RKO (cell line): ENCODE results near the gene LCN12.
"Not testable (repeated sequence)": the region's sequence is repeated elsewhere in the genome, so short reads cannot be mapped to it uniquely, and the experiment has no call there.

Experiments
- DNase-seq: peaks from one replicate; pipeline ENCODE4 v3.0.0-alpha.2; 2016; ENCODE audit warnings: low spot score

The LCN12 gene

GRCh38 chr9:136991993-136992818 is 40.1 kb downstream of the LCN12 start, which contains the start of gene PAXX:
Gene PAXX, plus strand, starts transcription at chr9:136992422. Its CDS starts 22 bp downstream, at chr9:136992444.
- DNase-seq: peak; percentile 96

DNA sequence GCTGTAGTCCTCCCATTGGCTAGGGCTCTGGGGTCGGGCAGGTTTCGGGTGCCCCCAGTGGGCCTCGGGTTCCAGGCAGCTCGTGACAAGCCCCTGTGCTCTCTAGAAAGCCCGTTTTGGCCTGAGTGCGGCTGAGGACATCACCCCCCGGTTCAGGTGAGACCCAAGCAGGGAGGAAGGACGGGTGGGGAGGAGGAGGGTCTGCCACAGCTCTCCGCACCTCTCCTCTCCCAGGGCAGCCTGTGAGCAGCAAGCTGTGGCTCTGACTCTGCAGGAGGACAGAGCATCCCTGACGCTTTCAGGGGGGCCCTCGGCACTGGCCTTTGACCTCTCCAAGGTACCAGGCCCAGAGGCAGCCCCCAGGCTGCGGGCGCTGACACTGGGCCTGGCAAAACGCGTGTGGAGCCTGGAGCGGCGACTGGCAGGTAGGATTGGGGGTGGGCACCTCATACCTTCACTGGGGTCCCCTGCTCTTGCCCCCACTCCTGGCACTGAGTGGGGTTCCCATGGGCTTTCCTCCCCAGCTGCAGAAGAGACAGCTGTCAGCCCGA is 40.8 kb downstream of the LCN12 start:
- no peak for DNase-seq

DNA sequence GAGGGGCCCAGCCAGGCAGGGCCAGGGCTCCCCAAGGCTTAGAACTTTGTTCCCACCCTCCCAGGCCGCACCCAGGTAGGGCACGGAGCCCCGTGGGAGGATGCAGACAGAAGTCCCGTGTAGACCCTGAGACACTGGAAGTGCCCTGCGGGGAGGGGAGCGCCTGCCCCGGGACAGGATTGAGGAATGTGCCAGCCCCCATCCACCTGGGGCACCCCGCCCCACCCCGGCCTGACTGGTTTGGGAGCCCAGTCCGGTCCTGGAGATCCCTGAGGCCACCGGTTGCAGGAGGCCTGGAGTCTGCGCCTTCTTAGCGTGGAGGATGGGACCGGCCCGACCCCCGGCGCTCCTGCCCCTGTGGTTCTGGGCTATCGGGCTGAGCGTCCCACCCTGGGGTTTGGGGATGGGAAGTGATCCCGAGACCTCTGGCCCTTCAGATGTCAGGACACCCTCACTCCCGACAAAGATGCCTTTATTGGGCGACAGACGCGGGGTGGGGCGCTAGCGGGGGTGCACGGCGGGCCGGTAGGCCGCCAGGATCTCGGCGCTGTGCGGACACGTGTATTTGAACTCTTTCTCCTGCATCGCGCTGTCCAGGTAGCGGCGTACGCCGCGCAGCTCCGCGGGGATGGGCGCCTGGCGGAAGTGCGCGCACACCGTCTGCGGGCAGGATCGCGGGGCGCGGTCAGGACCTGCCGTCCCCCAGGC is 42.3 kb downstream of the LCN12 start:
- DNase-seq: no peak

- DNase-seq: no peak
Measured at GRCh38 chr9:136994888-136995230, 42.8 kb downstream of the LCN12 start.

- no peak for DNase-seq
Measured at GRCh38 chr9:136995362-136995761, 43.3 kb downstream of the LCN12 start.

GRCh38 chr9:136995772-136996311 is 43.8 kb downstream of the LCN12 start:
- no peak for DNase-seq

DNA sequence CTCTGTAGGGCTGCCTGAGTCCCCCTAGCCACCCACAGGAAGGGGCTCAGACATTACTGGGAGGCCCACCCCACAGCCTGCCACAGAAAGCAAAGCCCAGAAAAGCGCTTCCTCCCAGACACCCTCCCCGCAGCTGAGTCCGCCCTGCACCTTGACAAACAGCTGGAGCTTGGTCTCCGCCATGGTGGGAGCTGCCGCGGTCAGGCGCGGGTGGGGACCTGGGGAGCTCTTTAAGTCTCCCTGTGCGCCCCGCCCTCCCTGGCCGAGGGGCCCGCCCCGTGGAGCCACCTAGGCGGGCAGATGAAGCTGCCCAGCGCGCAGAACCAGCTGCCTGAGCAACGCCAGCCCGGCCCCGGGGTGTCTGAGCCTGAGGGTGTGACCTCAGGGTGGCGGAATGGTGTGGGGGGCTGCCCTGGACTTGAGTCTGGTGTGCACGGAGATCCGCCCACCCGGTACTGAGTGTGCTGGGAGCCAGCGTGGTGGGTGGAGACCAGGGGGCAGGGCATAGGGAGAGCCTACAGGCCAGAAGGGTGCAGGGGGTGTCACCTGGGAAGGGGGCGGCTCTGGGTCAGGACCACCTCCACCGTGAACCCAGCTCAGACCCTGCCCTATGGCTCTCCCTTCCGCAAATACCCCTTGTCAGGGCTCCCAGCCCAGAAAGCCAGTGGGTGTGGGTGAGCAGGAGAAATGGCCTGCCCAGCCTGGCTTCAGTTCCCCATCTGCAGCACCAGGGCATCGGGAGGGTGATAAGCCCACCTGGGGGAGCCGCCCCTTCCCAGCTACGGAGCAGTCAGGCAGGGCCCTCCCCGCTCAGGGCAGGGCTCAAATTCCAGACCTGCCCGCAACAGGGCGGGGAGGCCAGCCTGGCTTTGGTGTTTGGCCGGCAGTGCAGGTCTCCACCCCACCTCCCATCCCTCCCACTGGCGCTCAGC is 44.6 kb downstream of the LCN12 start, which contains the start of gene CLIC3:
TSS of gene CLIC3 (minus strand) at position 208 of the 932 bp plus-strand sequence. CDS start at position 183, 25 bp downstream.
- no peak for DNase-seq

- no peak for DNase-seq
Measured at GRCh38 chr9:136997371-136997770, 45.3 kb downstream of the LCN12 start.

GRCh38 chr9:136997830-136998234 is 45.8 kb downstream of the LCN12 start:
- no peak for DNase-seq

GRCh38 chr9:137000177-137000930 is 48.3 kb downstream of the LCN12 start:
- DNase-seq: no peak

GRCh38 chr9:137001857-137002645 is 50.0 kb downstream of the LCN12 start:
- DNase-seq: no peak

DNA sequence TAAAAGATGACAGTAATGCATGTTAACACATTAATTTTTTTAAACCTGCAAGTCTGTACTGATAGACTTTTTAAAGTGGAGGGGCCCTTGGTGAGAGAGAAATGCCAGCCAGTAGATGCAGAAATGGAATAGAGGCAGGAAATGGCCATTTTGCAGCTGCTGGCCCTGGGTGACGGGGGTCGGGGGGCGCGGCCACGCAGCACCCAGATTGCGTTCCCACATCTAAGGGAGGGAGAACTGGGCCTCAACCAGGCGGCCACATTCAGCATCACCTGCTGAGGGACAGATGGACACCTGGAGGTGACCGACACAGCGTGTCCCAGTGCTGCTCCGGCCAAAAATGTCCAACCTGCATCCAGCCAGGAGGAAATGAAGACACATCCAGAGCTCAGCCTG is 50.6 kb downstream of the LCN12 start:
- no peak for DNase-seq

GRCh38 chr9:137004285-137004684 is 52.2 kb downstream of the LCN12 start:
- not testable (repeated sequence) for DNase-seq
